Measurements from ENCODE around the gene CABYR.

Gene CABYR

GRCh38 chr18:24160086-24160485, 21.2 kb downstream of the CABYR start:
- Histone ChIP-seq H3K9ac (ENCODE audit: low read length) (no peak overlapping the region), H3K4me3 (ENCODE audit: low read length) (no peak overlapping the region), H3K9me3 (ENCODE audit: insufficient read depth, low read length) (no peaks in the 10 kb centered on the region), H3K79me2 (ENCODE audit: low read length) (no peaks in the 10 kb centered on the region), H3K27me3 (ENCODE audit: low read depth, low read length) (no peaks in the 10 kb centered on the region), H4K20me1 (ENCODE audit: insufficient read depth, low read length) (no peaks in the 10 kb centered on the region), H3K36me3 (replicated peaks; ENCODE audit: low read depth, low read length) (no peaks in the 10 kb centered on the region), H3K4me1 (ENCODE audit: low read length) (peaks cover 6% of the 10 kb centered on the region; the same call in 1 of the 2 replicates), H3K27ac (ENCODE audit: low read length) (no peak overlapping the region), H2AFZ (ENCODE audit: low read depth, low read length) (no peak overlapping the region), H3K4me2 (ENCODE audit: low read length) (no peak overlapping the region)
- TF ChIP-seq CTCF (IDR thresholded peaks at IDR 0.05; ENCODE audit: low read depth, low read length): no peak
- no peak for TF ChIP-seq EZH2phosphoT487 (IDR thresholded peaks at IDR 0.05; ENCODE audit: low read depth)

- Histone ChIP-seq H4K20me1 (ENCODE audit: insufficient read depth, low read length) (no peaks in the 10 kb centered on the region), H3K4me3 (ENCODE audit: low read length) (no peak overlapping the region), H3K27ac (ENCODE audit: low read length) (no peak overlapping the region), H3K9me3 (ENCODE audit: insufficient read depth, low read length) (no peaks in the 10 kb centered on the region), H3K79me2 (ENCODE audit: low read length) (no peaks in the 10 kb centered on the region), H3K27me3 (ENCODE audit: low read depth, low read length) (no peaks in the 10 kb centered on the region), H3K4me1 (ENCODE audit: low read length) (peaks cover 6% of the 10 kb centered on the region; the same call in 1 of the 2 replicates), H3K36me3 (replicated peaks; ENCODE audit: low read depth, low read length) (no peaks in the 10 kb centered on the region), H2AFZ (ENCODE audit: low read depth, low read length) (no peak overlapping the region), H3K9ac (ENCODE audit: low read length) (no peak overlapping the region), H3K4me2 (ENCODE audit: low read length) (no peak overlapping the region)
- TF ChIP-seq EZH2phosphoT487 (IDR thresholded peaks at IDR 0.05; ENCODE audit: low read depth): no peak
- no peak for TF ChIP-seq CTCF (IDR thresholded peaks at IDR 0.05; ENCODE audit: low read depth, low read length)
Measured at GRCh38 chr18:24161304-24161703, 22.4 kb downstream of the CABYR start.

GRCh38 chr18:24168496-24168895, 29.6 kb downstream of the CABYR start:
- no peak overlapping the region for H3K27ac ChIP-seq (ENCODE audit: low read length)
- no peaks in the 10 kb centered on the region for H3K79me2 ChIP-seq (ENCODE audit: low read length)
- peaks cover 11% of the 10 kb centered on the region for H3K4me1 ChIP-seq (ENCODE audit: low read length)
- no peaks in the 10 kb centered on the region for H3K9me3 ChIP-seq (ENCODE audit: insufficient read depth, low read length)
- H2AFZ ChIP-seq (ENCODE audit: low read depth, low read length): no peak overlapping the region
- H3K4me2 ChIP-seq (ENCODE audit: low read length): peak overlapping the region; percentile 56
- no peak overlapping the region for H3K9ac ChIP-seq (ENCODE audit: low read length)
- no peaks in the 10 kb centered on the region for H4K20me1 ChIP-seq (ENCODE audit: insufficient read depth, low read length)
- H3K4me3 ChIP-seq (ENCODE audit: low read length): no peak overlapping the region
- no peak for TF ChIP-seq CTCF (IDR thresholded peaks at IDR 0.05; ENCODE audit: low read depth, low read length)
- TF ChIP-seq EZH2phosphoT487 (IDR thresholded peaks at IDR 0.05; ENCODE audit: low read depth): no peak
- H3K27me3 ChIP-seq (ENCODE audit: low read depth, low read length): 0 out of 2 replicates have a peak, but pooled peaks cover 4% of the 10 kb centered on the region
- no peaks in the 10 kb centered on the region for H3K36me3 ChIP-seq (replicated peaks; ENCODE audit: low read depth, low read length)

GRCh38 chr18:24170360-24170759, 31.5 kb downstream of the CABYR start:
- H3K4me1 ChIP-seq (ENCODE audit: low read length): peaks cover 11% of the 10 kb centered on the region
- TF ChIP-seq CTCF (IDR thresholded peaks at IDR 0.05; ENCODE audit: low read depth, low read length) (no peak), EZH2phosphoT487 (IDR thresholded peaks at IDR 0.05; ENCODE audit: low read depth) (no peak)
- H3K79me2 ChIP-seq (ENCODE audit: low read length): no peaks in the 10 kb centered on the region
- H2AFZ ChIP-seq (ENCODE audit: low read depth, low read length): no peak overlapping the region
- no peaks in the 10 kb centered on the region for H4K20me1 ChIP-seq (ENCODE audit: insufficient read depth, low read length)
- H3K27ac ChIP-seq (ENCODE audit: low read length): no peak overlapping the region
- H3K36me3 ChIP-seq (replicated peaks; ENCODE audit: low read depth, low read length): no peaks in the 10 kb centered on the region
- H3K4me2 ChIP-seq (ENCODE audit: low read length): no peak overlapping the region
- no peak overlapping the region for H3K4me3 ChIP-seq (ENCODE audit: low read length)
- 0 out of 2 replicates have a peak, but pooled peaks cover 4% of the 10 kb centered on the region for H3K27me3 ChIP-seq (ENCODE audit: low read depth, low read length)
- no peaks in the 10 kb centered on the region for H3K9me3 ChIP-seq (ENCODE audit: insufficient read depth, low read length)
- H3K9ac ChIP-seq (ENCODE audit: low read length): no peak overlapping the region
